ENCODE results near the gene ACTR8. TPM values are rescaled to one million over a fixed set of nuclear protein-coding genes. Genes with fewer than 3 reads are reported as not detected.

ACTR8 gene
- total RNA-seq, 1 donor from 2014 or later, result 22.8 TPM

- intact Hi-C loops (cut with DNase I), result no loop called here
- H3K4me3 ChIP-seq, result no peak overlapping the region
- no peaks in the 10 kb centered on the region for H3K4me1 ChIP-seq
- H3K27me3 ChIP-seq, result no peaks in the 10 kb centered on the region
- H3K36me3 ChIP-seq, result peaks cover 21% of the 10 kb centered on the region
- no peak overlapping the region for H3K27ac ChIP-seq
- no peak for TF ChIP-seq CTCF (IDR thresholded peaks at IDR 0.05)
- no peak for ATAC-seq
- DNase-seq, result peak; percentile 43
- H3K9me3 ChIP-seq, result no peaks in the 10 kb centered on the region
Measured at GRCh38 chr3:53819163-53819868, 62.6 kb downstream of the ACTR8 start.

- Histone ChIP-seq H3K4me3 (no peak overlapping the region), H3K4me1 (no peaks in the 10 kb centered on the region), H3K9me3 (no peaks in the 10 kb centered on the region), H3K27ac (no peak overlapping the region), H3K36me3 (peaks cover 21% of the 10 kb centered on the region), H3K27me3 (no peaks in the 10 kb centered on the region)
- intact Hi-C loops (cut with DNase I), result no loop called here
- ATAC-seq (no peak), DNase-seq (peak; percentile 40)
- no peak for TF ChIP-seq CTCF (IDR thresholded peaks at IDR 0.05)
Measured at GRCh38 chr3:53818221-53819162, 63.5 kb downstream of the ACTR8 start.

GRCh38 chr3:53817809-53818208 lies 64.1 kb downstream of the ACTR8 start:
- Histone ChIP-seq H3K36me3 (peaks cover 21% of the 10 kb centered on the region), H3K27ac (no peak overlapping the region), H3K4me1 (no peaks in the 10 kb centered on the region), H3K27me3 (no peaks in the 10 kb centered on the region), H3K9me3 (no peaks in the 10 kb centered on the region), H3K4me3 (no peak overlapping the region)
- DNase-seq (peak; percentile 49), ATAC-seq (no peak)
- intact Hi-C loops (cut with DNase I), result no loop called here
- TF ChIP-seq CTCF (IDR thresholded peaks at IDR 0.05), result no peak

GRCh38 chr3:53817211-53817610 lies 64.7 kb downstream of the ACTR8 start:
- H3K27ac ChIP-seq, result no peak overlapping the region
- H3K4me3 ChIP-seq, result no peak overlapping the region
- H3K27me3 ChIP-seq, result no peaks in the 10 kb centered on the region
- TF ChIP-seq CTCF (IDR thresholded peaks at IDR 0.05), result no peak
- intact Hi-C loops (cut with DNase I), result no loop called here
- no peaks in the 10 kb centered on the region for H3K9me3 ChIP-seq
- peaks cover 21% of the 10 kb centered on the region for H3K36me3 ChIP-seq
- ATAC-seq, result no peak
- DNase-seq, result peak; percentile 52
- no peaks in the 10 kb centered on the region for H3K4me1 ChIP-seq

Other genes with a start within 250 kb of the ACTR8 start
- gene CHDH, start 35.7 kb downstream of the ACTR8 start, total RNA-seq, result 10.9 TPM
- gene IL17RB, start 35.6 kb downstream of the ACTR8 start, total RNA-seq, result 12.4 TPM
- gene SELENOK, start 9.7 kb upstream of the ACTR8 start, total RNA-seq, result 44.5 TPM
- gene CACNA2D3, start 240.4 kb upstream of the ACTR8 start, total RNA-seq, result 7.3 TPM